WTC11 (cell line): ENCODE results near the gene LTBP3. TPM values are rescaled to one million over a fixed set of nuclear protein-coding genes. Genes with fewer than 3 reads are reported as not detected.

ENCODE experiments used
- ATAC-seq: fragments of 200-7000 bp; cut with Tn5 transposase; 2 replicates; pipeline ENCODE4 v1.10.0; 2021; ENCODE audit warnings: mild to moderate bottlenecking, moderate library complexity
- CTCF ChIA-PET: fragments of 300-600 bp; sonication (Branson Sonifier 250); formaldehyde crosslinking; loops from one replicate; lab custom pipeline; 2021; ENCODE audit warnings: antibody characterized with exemption; lab: Charles Lee
- POLR2A ChIA-PET: fragments of 350-600 bp; sonication (Branson Sonifier 250); formaldehyde crosslinking; loops from one replicate; lab custom pipeline; 2021; ENCODE audit warnings: antibody characterized with exemption; lab: Charles Lee
- DNase-seq: peaks from one replicate; pipeline ENCODE4 v3.0.0; 2021; ENCODE audit warnings: low spot score
- H3K27ac Mint-ChIP-seq: 2 replicates; pipeline ENCODE4 v1.8.0; 2021; ENCODE audit warnings: mixed read lengths
- H3K27me3 Mint-ChIP-seq: 2 replicates; pipeline ENCODE4 v1.8.0; 2021; ENCODE audit warnings: low read depth, mild to moderate bottlenecking, moderate library complexity, mixed read lengths
- H3K36me3 Mint-ChIP-seq: 2 replicates; pipeline ENCODE4 v1.8.0; 2021; ENCODE audit warnings: mixed read lengths
- H3K4me1 Mint-ChIP-seq: 2 replicates; pipeline ENCODE4 v1.8.0; 2022; ENCODE audit warnings: mixed read lengths
- H3K4me3 Mint-ChIP-seq: 2 replicates; pipeline ENCODE4 v1.8.0; 2021; ENCODE audit warnings: mild to moderate bottlenecking, moderate library complexity, mixed read lengths
- H3K9me3 Mint-ChIP-seq: 2 replicates; pipeline ENCODE4 v1.8.0; 2021; ENCODE audit warnings: mixed read lengths
- CBFB ChIP-seq: sonication (generic); formaldehyde crosslinking; IDR thresholded peaks from 2 replicates; pipeline ENCODE4 v1.8.1; 2022; ENCODE audit warnings: mild to moderate bottlenecking, low read depth, missing genetic modification reagents
- CDX4 ChIP-seq: fragments of 250-450 bp; sonication (Bioruptor Pico); IDR thresholded peaks from 2 replicates; pipeline ENCODE4 v1.9.0; 2021; ENCODE audit warnings: moderate library complexity, mild to moderate bottlenecking, inconsistent platforms, borderline replicate concordance
- E2F5 ChIP-seq: sonication (generic); formaldehyde crosslinking; IDR thresholded peaks from 2 replicates; pipeline ENCODE4 v1.8.1; 2022; ENCODE audit warnings: mild to moderate bottlenecking, moderate library complexity, missing genetic modification reagents
- ETV6 ChIP-seq: sonication (generic); formaldehyde crosslinking; IDR thresholded peaks from 2 replicates; pipeline ENCODE4 v1.8.1; 2022; ENCODE audit warnings: mild to moderate bottlenecking, missing genetic modification reagents
- KAT7 ChIP-seq: sonication (generic); formaldehyde crosslinking; IDR thresholded peaks from 2 replicates; pipeline ENCODE4 v1.8.1; 2023; ENCODE audit warnings: missing genetic modification reagents, mild to moderate bottlenecking, borderline replicate concordance
- NFE2L1 ChIP-seq: sonication (generic); formaldehyde crosslinking; IDR thresholded peaks from 2 replicates; pipeline ENCODE4 v1.8.1; 2023; ENCODE audit warnings: missing genetic modification reagents
- NR2C2 ChIP-seq: sonication (generic); formaldehyde crosslinking; IDR thresholded peaks from 2 replicates; pipeline ENCODE4 v1.8.0; 2022; ENCODE audit warnings: mild to moderate bottlenecking, missing genetic modification reagents
- RORB ChIP-seq: fragments of 250-450 bp; sonication (Bioruptor Pico); IDR thresholded peaks from 2 replicates; pipeline ENCODE4 v1.9.0; 2021; ENCODE audit warnings: mild to moderate bottlenecking
- SOX15 ChIP-seq: fragments of 250-450 bp; sonication (Bioruptor Pico); IDR thresholded peaks from 2 replicates; pipeline ENCODE4 v1.9.0; 2021; ENCODE audit warnings: mild to moderate bottlenecking
- TCF7 ChIP-seq: sonication (generic); formaldehyde crosslinking; IDR thresholded peaks from 2 replicates; pipeline ENCODE4 v1.8.0; 2022; ENCODE audit warnings: mild to moderate bottlenecking, low read depth, missing genetic modification reagents, moderate library complexity
- TP53 ChIP-seq: sonication (generic); formaldehyde crosslinking; IDR thresholded peaks from 2 replicates; pipeline ENCODE4 v1.8.1; 2023; ENCODE audit warnings: mild to moderate bottlenecking, missing genetic modification reagents
- ZNF138 ChIP-seq: sonication (generic); formaldehyde crosslinking; conservative IDR thresholded peaks from 2 replicates; pipeline ENCODE4 v1.8.1; 2022; ENCODE audit warnings: mild to moderate bottlenecking, moderate library complexity, missing genetic modification reagents
- ZNF416 ChIP-seq: fragments of 250-450 bp; sonication (Bioruptor Pico); IDR thresholded peaks from 2 replicates; pipeline ENCODE4 v1.9.0; 2021; ENCODE audit warnings: mild to moderate bottlenecking, inconsistent platforms
- ZNF423 ChIP-seq: fragments of 250-450 bp; sonication (Bioruptor Pico); IDR thresholded peaks from 2 replicates; pipeline ENCODE4 v2.1.2; 2022; ENCODE audit warnings: mild to moderate bottlenecking, moderate library complexity
- ZNF532 ChIP-seq: fragments of 250-450 bp; sonication (Bioruptor Pico); IDR thresholded peaks from 2 replicates; pipeline ENCODE4 v1.9.0; 2021; ENCODE audit warnings: mild to moderate bottlenecking, borderline replicate concordance
- total RNA-seq: library from RNA; stranded (reverse); gene quantifications from 3 replicates; pipeline ENCODE4 v1.2.3, GENCODE V29; 2021
- TF ChIP-seq, protein P1 (sequence below): sonication (generic); formaldehyde crosslinking; IDR thresholded peaks from 2 replicates; pipeline ENCODE4 v1.8.1; 2023; ENCODE audit warnings: mild to moderate bottlenecking, missing genetic modification reagents
- TF ChIP-seq, protein P2 (sequence below): sonication (generic); formaldehyde crosslinking; IDR thresholded peaks from 2 replicates; pipeline ENCODE4 v1.8.1; 2023; ENCODE audit warnings: mild to moderate bottlenecking, moderate library complexity, missing genetic modification reagents
- TF ChIP-seq, protein P3 (sequence below): fragments of 250-450 bp; sonication (Bioruptor Pico); conservative IDR thresholded peaks from 2 replicates; pipeline ENCODE4 v1.9.0; 2021; ENCODE audit warnings: mild to moderate bottlenecking
- TF ChIP-seq, protein P4 (sequence below): fragments of 250-450 bp; sonication (Bioruptor Pico); IDR thresholded peaks from 2 replicates; pipeline ENCODE4 v1.9.0; 2021; ENCODE audit warnings: mild to moderate bottlenecking

LTBP3 gene
- total RNA-seq, 1 experiment from 2014 or later: 20.7 TPM

- no peak for TF ChIP-seq E2F5
- no peak for TF ChIP-seq CBFB (CRISPR knock-in tag)
- TF ChIP-seq, protein P1, sequence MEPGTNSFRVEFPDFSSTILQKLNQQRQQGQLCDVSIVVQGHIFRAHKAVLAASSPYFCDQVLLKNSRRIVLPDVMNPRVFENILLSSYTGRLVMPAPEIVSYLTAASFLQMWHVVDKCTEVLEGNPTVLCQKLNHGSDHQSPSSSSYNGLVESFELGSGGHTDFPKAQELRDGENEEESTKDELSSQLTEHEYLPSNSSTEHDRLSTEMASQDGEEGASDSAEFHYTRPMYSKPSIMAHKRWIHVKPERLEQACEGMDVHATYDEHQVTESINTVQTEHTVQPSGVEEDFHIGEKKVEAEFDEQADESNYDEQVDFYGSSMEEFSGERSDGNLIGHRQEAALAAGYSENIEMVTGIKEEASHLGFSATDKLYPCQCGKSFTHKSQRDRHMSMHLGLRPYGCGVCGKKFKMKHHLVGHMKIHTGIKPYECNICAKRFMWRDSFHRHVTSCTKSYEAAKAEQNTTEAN (CRISPR knock-in tag): no peak
- TF ChIP-seq NFE2L1 (CRISPR knock-in tag): no peak
Observed at GRCh38 chr11:65578134-65578533, 20.0 kb upstream of the LTBP3 start (continued).

GRCh38 chr11:65577756-65578109, 19.6 kb upstream of the LTBP3 start:
- Mint-ChIP-seq H3K27ac (no peak overlapping the region), H3K4me1 (peaks cover 22% of the 10 kb centered on the region), H3K36me3 (no peaks in the 10 kb centered on the region), H3K9me3 (no peaks in the 10 kb centered on the region)
- no peak for ATAC-seq
- TF ChIP-seq, protein P2, sequence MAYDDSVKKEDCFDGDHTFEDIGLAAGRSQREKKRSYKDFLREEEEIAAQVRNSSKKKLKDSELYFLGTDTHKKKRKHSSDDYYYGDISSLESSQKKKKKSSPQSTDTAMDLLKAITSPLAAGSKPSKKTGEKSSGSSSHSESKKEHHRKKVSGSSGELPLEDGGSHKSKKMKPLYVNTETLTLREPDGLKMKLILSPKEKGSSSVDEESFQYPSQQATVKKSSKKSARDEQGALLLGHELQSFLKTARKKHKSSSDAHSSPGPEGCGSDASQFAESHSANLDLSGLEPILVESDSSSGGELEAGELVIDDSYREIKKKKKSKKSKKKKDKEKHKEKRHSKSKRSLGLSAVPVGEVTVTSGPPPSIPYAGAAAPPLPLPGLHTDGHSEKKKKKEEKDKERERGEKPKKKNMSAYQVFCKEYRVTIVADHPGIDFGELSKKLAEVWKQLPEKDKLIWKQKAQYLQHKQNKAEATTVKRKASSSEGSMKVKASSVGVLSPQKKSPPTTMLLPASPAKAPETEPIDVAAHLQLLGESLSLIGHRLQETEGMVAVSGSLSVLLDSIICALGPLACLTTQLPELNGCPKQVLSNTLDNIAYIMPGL (CRISPR knock-in tag): no peak
- TF ChIP-seq SOX15 (CRISPR knock-in tag): no peak
- TF ChIP-seq, protein P3, sequence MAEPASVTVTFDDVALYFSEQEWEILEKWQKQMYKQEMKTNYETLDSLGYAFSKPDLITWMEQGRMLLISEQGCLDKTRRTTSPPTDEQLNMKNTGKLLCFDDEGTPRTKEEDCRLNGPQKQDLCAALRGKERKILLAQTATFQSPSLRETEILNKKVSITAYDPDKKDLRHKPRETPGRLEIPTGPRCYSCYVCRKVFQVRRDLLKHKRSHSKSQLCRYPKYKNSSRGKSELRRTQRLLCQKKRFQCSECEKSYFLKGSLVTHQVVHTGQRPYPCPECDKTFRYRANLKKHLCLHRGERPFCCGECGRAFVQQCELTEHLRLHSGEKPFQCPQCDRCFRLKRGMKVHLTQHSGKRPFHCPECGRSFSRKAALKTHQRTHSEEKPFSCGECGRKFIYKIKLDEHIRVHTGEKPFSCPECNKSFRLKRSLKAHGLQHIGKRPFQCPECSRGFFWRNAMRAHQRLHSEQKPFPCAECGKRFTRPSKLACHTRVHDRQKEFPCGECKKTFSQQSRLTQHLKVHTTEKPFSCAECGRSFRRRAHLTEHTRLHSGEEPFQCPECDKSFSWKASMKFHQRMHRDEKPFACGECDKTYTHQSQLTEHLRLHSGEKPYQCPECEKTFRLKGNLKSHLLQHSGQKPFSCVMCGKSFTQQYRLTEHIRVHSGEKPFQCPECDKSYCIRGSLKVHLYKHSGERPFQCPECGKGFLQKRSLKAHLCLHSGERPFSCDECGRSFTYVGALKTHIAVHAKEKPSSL (CRISPR knock-in tag): no peak
- TF ChIP-seq ZNF138 (CRISPR knock-in tag): no peak
- TF ChIP-seq KAT7: no peak
- TF ChIP-seq NR2C2 (CRISPR knock-in tag): no peak
- TF ChIP-seq NFE2L1 (CRISPR knock-in tag): no peak
- TF ChIP-seq TCF7 (CRISPR knock-in tag): no peak
- no peak for TF ChIP-seq TP53 (CRISPR knock-in tag)
- TF ChIP-seq ZNF423 (CRISPR knock-in tag): no peak
- TF ChIP-seq, protein P4, sequence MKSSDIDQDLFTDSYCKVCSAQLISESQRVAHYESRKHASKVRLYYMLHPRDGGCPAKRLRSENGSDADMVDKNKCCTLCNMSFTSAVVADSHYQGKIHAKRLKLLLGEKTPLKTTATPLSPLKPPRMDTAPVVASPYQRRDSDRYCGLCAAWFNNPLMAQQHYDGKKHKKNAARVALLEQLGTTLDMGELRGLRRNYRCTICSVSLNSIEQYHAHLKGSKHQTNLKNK (CRISPR knock-in tag): no peak
- TF ChIP-seq, all 79 proteins: peak for 0
- ChIA-PET POLR2A (no interaction called here), CTCF (interaction anchor here (0.7 to 4.0 kb wide), 5 partner anchors 10 to 48 kb away, joined by 3 to 55 read pairs (median 7); partner anchors contain the start of gene PCNX3)
- DNase-seq: no peak
- Mint-ChIP-seq H3K4me3 (no peak overlapping the region), H3K27me3 (peaks cover 51% of the 10 kb centered on the region)

DNA sequence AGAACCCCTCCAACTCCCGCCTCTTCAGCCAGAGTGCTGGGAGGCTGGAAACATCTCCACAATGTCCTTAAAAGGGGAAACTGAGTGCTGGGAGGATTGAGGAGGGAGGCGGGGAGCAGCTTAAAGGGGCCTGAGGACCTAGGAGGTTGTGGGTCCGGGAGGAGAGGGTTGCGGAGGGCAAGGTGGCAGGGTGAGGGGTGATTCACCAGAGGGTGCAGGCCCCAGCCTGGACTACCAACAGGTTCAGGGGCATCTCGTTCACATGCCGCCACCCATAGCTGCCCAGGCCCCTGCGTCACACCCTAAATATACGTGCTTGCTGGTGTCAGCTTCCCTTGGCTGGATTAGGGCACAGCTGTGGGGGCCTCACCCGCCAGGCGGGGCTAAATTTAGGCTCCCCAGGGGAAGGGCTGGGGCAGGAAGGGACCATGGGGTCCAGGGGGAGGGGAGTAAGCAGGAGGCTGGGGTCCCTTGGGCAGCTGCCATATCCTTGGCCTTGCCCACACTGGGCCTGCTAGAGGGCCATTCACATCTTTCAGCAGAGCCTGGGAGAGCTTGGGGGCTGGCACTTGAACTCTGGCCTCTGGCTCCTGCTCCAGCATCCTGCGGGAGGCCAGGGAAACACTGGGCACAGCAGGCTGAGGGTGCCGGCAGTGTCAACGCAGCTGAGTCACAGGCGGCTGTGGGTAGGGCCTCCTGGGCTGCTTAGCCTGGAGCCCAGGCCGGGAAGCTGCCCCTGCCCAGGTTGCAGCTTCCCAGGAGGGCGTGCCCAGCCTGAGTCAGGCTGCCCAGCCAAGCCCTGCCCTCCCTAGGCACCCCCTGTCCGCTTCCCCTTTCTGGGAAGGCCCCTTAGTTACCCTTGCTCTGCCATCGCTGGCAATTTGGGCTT, 19.0 kb upstream of the LTBP3 start:
- Mint-ChIP-seq H3K27ac (no peak overlapping the region), H3K36me3 (no peaks in the 10 kb centered on the region), H3K4me3 (peak overlapping the region; percentile 64), H3K4me1 (peaks cover 24% of the 10 kb centered on the region), H3K27me3 (peaks cover 44% of the 10 kb centered on the region), H3K9me3 (no peaks in the 10 kb centered on the region)
- ATAC-seq: no peak
- DNase-seq: no peak
- CTCF ChIA-PET: interaction anchor here (0.7 to 4.0 kb wide), 10 partner anchors 10 to 48 kb away, joined by 3 to 55 read pairs (median 6); partner anchors contain the start of gene PCNX3
- POLR2A ChIA-PET: interaction anchor here (0.9 to 1.7 kb wide), 3 partner anchors 16 to 38 kb away, joined by 3 to 6 read pairs (median 3); partner anchors contain the start of gene PCNX3
- TF ChIP-seq ZNF423 (CRISPR knock-in tag) (no peak), ZNF416 (no peak), CDX4 (CRISPR knock-in tag) (no peak), ETV6 (no peak), ZNF532 (no peak), RORB (CRISPR knock-in tag) (no peak)
